HEK293 (cell line): ENCODE data around the gene NUDT21.

ENCODE experiments used
- AEBP2 ChIP-seq: fragments of 450-650 bp; formaldehyde crosslinking; IDR thresholded peaks from 2 replicates; pipeline ENCODE4 v1.5.1; 2016; ENCODE audit warnings: missing biosample characterization, missing genetic modification characterization, borderline replicate concordance
- KLF17 ChIP-seq: fragments of 450-650 bp; formaldehyde crosslinking; IDR thresholded peaks from 2 replicates; pipeline ENCODE4 v1.5.1; 2016; ENCODE audit warnings: missing biosample characterization, missing genetic modification characterization
- OVOL3 ChIP-seq: fragments of 450-650 bp; formaldehyde crosslinking; IDR thresholded peaks from 2 replicates; pipeline ENCODE4 v1.5.1; 2016; ENCODE audit warnings: missing biosample characterization, missing genetic modification characterization
- REST ChIP-seq: fragments of 450-650 bp; formaldehyde crosslinking; IDR thresholded peaks from 2 replicates; pipeline ENCODE4 v1.5.1; 2016; ENCODE audit warnings: missing biosample characterization, missing genetic modification characterization
- SCRT1 ChIP-seq: fragments of 450-650 bp; formaldehyde crosslinking; IDR thresholded peaks from 2 replicates; pipeline ENCODE4 v1.5.1; 2016; ENCODE audit warnings: missing biosample characterization, missing genetic modification characterization, borderline replicate concordance
- SP7 ChIP-seq: fragments of 450-650 bp; formaldehyde crosslinking; IDR thresholded peaks from 2 replicates; pipeline ENCODE4 v1.5.1; 2016; ENCODE audit warnings: missing biosample characterization, missing genetic modification characterization
- TCF7L2 ChIP-seq: IDR thresholded peaks from 2 replicates; pipeline ENCODE4 v1.6.1; 2011; ENCODE audit warnings: low read depth, mild to moderate bottlenecking, inconsistent platforms, low read length, moderate library complexity, borderline replicate concordance
- YY2 ChIP-seq: fragments of 450-650 bp; formaldehyde crosslinking; IDR thresholded peaks from 2 replicates; pipeline ENCODE4 v1.5.1; 2016; ENCODE audit warnings: missing biosample characterization, missing genetic modification characterization
- ZBTB7A ChIP-seq: fragments of 450-650 bp; formaldehyde crosslinking; IDR thresholded peaks from 2 replicates; pipeline ENCODE4 v1.5.1; 2016; ENCODE audit warnings: low read depth, missing biosample characterization, missing genetic modification characterization
- ZEB2 ChIP-seq: fragments of 450-650 bp; formaldehyde crosslinking; IDR thresholded peaks from 2 replicates; pipeline ENCODE4 v1.5.1; 2016; ENCODE audit warnings: missing biosample characterization, missing genetic modification characterization
- ZFP41 ChIP-seq: fragments of 450-650 bp; formaldehyde crosslinking; IDR thresholded peaks from 2 replicates; pipeline ENCODE4 v1.5.1; 2016; ENCODE audit warnings: missing biosample characterization, missing genetic modification characterization, borderline replicate concordance
- ZNF133 ChIP-seq: fragments of 450-650 bp; formaldehyde crosslinking; IDR thresholded peaks from 2 replicates; pipeline ENCODE4 v1.5.1; 2016; ENCODE audit warnings: missing biosample characterization, missing genetic modification characterization
- ZNF157 ChIP-seq: fragments of 450-650 bp; formaldehyde crosslinking; IDR thresholded peaks from 2 replicates; pipeline ENCODE4 v1.5.1; 2016; ENCODE audit warnings: missing biosample characterization, missing genetic modification characterization
- ZNF175 ChIP-seq: fragments of 450-650 bp; formaldehyde crosslinking; IDR thresholded peaks from 2 replicates; pipeline ENCODE4 v1.5.1; 2016; ENCODE audit warnings: missing biosample characterization, missing genetic modification characterization
- ZNF24 ChIP-seq: fragments of 450-650 bp; formaldehyde crosslinking; IDR thresholded peaks from 2 replicates; pipeline ENCODE4 v1.5.1; 2016; ENCODE audit warnings: missing biosample characterization, missing genetic modification characterization
- ZNF341 ChIP-seq: fragments of 450-650 bp; formaldehyde crosslinking; IDR thresholded peaks from 2 replicates; pipeline ENCODE4; 2016; ENCODE audit warnings: low read depth, missing biosample characterization, missing genetic modification characterization
- ZNF362 ChIP-seq: fragments of 450-650 bp; formaldehyde crosslinking; IDR thresholded peaks from 2 replicates; pipeline ENCODE4 v1.5.1; 2016; ENCODE audit warnings: missing biosample characterization, missing genetic modification characterization
- ZNF394 ChIP-seq: fragments of 450-650 bp; formaldehyde crosslinking; IDR thresholded peaks from 2 replicates; pipeline ENCODE4 v1.5.1; 2016; ENCODE audit warnings: missing biosample characterization, missing genetic modification characterization, mild to moderate bottlenecking, moderate library complexity, borderline replicate concordance
- ZNF426 ChIP-seq: fragments of 450-650 bp; formaldehyde crosslinking; IDR thresholded peaks from 2 replicates; pipeline ENCODE4 v1.5.1; 2017; ENCODE audit warnings: missing biosample characterization, missing genetic modification characterization, mild to moderate bottlenecking, inconsistent platforms, moderate library complexity
- ZNF433 ChIP-seq: fragments of 450-650 bp; formaldehyde crosslinking; IDR thresholded peaks from 2 replicates; pipeline ENCODE4 v1.5.1; 2016; ENCODE audit warnings: missing biosample characterization, missing genetic modification characterization, low read depth
- ZNF521 ChIP-seq: fragments of 450-650 bp; formaldehyde crosslinking; IDR thresholded peaks from 2 replicates; pipeline ENCODE4 v1.5.1; 2017; ENCODE audit warnings: missing biosample characterization, mild to moderate bottlenecking, missing genetic modification characterization
- ZNF529 ChIP-seq: fragments of 450-650 bp; formaldehyde crosslinking; IDR thresholded peaks from 2 replicates; pipeline ENCODE4 v1.5.1; 2017; ENCODE audit warnings: missing genetic modification characterization, missing biosample characterization; ENCODE audit not compliant: insufficient replicate concordance
- ZNF549 ChIP-seq: fragments of 450-650 bp; IDR thresholded peaks from 2 replicates; pipeline ENCODE4 v1.5.1; 2018; ENCODE audit warnings: missing biosample characterization, missing genetic modification characterization, mild to moderate bottlenecking, inconsistent platforms, moderate library complexity
- ZNF558 ChIP-seq: fragments of 450-650 bp; formaldehyde crosslinking; IDR thresholded peaks from 2 replicates; pipeline ENCODE4 v1.5.1; 2016; ENCODE audit warnings: missing biosample characterization, missing genetic modification characterization
- ZNF624 ChIP-seq: fragments of 450-650 bp; formaldehyde crosslinking; IDR thresholded peaks from 2 replicates; pipeline ENCODE4 v1.5.1; 2017; ENCODE audit warnings: missing biosample characterization, missing genetic modification characterization
- ZNF626 ChIP-seq: fragments of 450-650 bp; sonication (Bioruptor Pico); formaldehyde crosslinking; IDR thresholded peaks from 2 replicates; pipeline ENCODE4 v1.5.1; 2018; ENCODE audit warnings: missing biosample characterization, missing genetic modification characterization, inconsistent platforms
- ZNF830 ChIP-seq: fragments of 450-650 bp; IDR thresholded peaks from 2 replicates; pipeline ENCODE4 v1.5.0; 2018; ENCODE audit warnings: missing biosample characterization, missing genetic modification characterization, low read depth, mild to moderate bottlenecking, moderate library complexity
- ZSCAN18 ChIP-seq: fragments of 450-650 bp; formaldehyde crosslinking; IDR thresholded peaks from 2 replicates; pipeline ENCODE4 v1.5.1; 2016; ENCODE audit warnings: missing biosample characterization, missing genetic modification characterization
- ZSCAN4 ChIP-seq: fragments of 450-650 bp; formaldehyde crosslinking; IDR thresholded peaks from 2 replicates; pipeline ENCODE4 v1.5.1; 2017; ENCODE audit warnings: missing biosample characterization, missing genetic modification characterization

NUDT21 gene

GRCh38 chr16:56450986-56451752 is at the start of gene NUDT21, which contains the start of gene OGFOD1 (continued):
- TF ChIP-seq ZNF157 (no peak), ZNF521 (tag by site-specific recombination) (no peak), ZNF558 (tag by site-specific recombination) (no peak), ZNF626 (tag by site-specific recombination) (no peak), ZNF426 (tag by site-specific recombination) (no peak), ZEB2 (no peak), TCF7L2 (no peak), ZNF175 (tag by site-specific recombination) (no peak), ZNF529 (no peak), ZNF394 (no peak; the same call in 1 of the 2 replicates), ZSCAN4 (tag by site-specific recombination) (0 out of 2 replicates have a peak, but pooled peaks have one; percentile 18), ZFP41 (tag by site-specific recombination) (no peak), AEBP2 (tag by site-specific recombination) (no peak), ZBTB7A (tag by site-specific recombination) (peak; percentile 81), ZNF830 (tag by site-specific recombination) (no peak), ZNF133 (tag by site-specific recombination) (no peak), ZSCAN18 (tag by site-specific recombination) (no peak), SP7 (tag by site-specific recombination) (peak; percentile 49; the same call in 1 of the 2 replicates), ZNF624 (tag by site-specific recombination) (no peak), ZNF362 (tag by site-specific recombination) (no peak), SCRT1 (tag by site-specific recombination) (peak; percentile 90), OVOL3 (tag by site-specific recombination) (no peak), YY2 (tag by site-specific recombination) (peak; percentile 97), REST (tag by site-specific recombination) (no peak), ZNF549 (tag by site-specific recombination) (no peak), ZNF24 (tag by site-specific recombination) (0 out of 2 replicates have a peak, but pooled peaks have one; percentile 23), KLF17 (tag by site-specific recombination) (no peak), ZNF433 (tag by site-specific recombination) (no peak), ZNF341 (tag by site-specific recombination) (peak; percentile 88)
